GM18858 (cell line): ENCODE measurements around the gene ZBP1.

Source experiments
- ATAC-seq: cut with Tn5 transposase; IDR thresholded peaks from one replicate; pipeline ENCODE4 v1.9.1; 2021; ENCODE audit not compliant: unreplicated experiment

The ZBP1 gene

GRCh38 chr20:57560554-57561355 lies 59.5 kb downstream of the ZBP1 start, which contains the start of gene PCK1:
Gene PCK1 (plus strand): TSS chr20:57561110. CDS start chr20:57561412, 302 bp downstream.
- no peak for ATAC-seq

GRCh38 chr20:57559658-57560553 lies 60.3 kb downstream of the ZBP1 start:
- no peak for ATAC-seq

- ATAC-seq: no peak
These were observed 61.0 kb downstream of the ZBP1 start for GRCh38 chr20:57559289-57559634.

- no peak for ATAC-seq
These were observed 61.5 kb downstream of the ZBP1 start for GRCh38 chr20:57558614-57559288.

- no peak for ATAC-seq
These were observed 62.2 kb downstream of the ZBP1 start for GRCh38 chr20:57557926-57558613.

- no peak for ATAC-seq
These were observed 63.3 kb downstream of the ZBP1 start for GRCh38 chr20:57556980-57557274.

- no peak for ATAC-seq
These were observed 64.6 kb downstream of the ZBP1 start for GRCh38 chr20:57555457-57556184.
